GM12878 (cell line): Measurements from ENCODE around the gene TMEM25. TPM values are rescaled to one million over a fixed set of nuclear protein-coding genes. Genes with fewer than 3 reads are reported as not detected.

Source experiments
- ATAC-seq: fragments of 200-7000 bp; cut with Tn5 transposase; 3 replicates; pipeline ENCODE4 v1.9.1; 2020; ENCODE audit warnings: mild to moderate bottlenecking, moderate library complexity
- BruUV-seq: library from RNA; stranded (reverse); fragments of 400-500 nt; replicated peaks from 2 replicates; lab custom pipeline; 2021; lab: Mats Ljungman, UMichigan
- CTCF ChIA-PET: fragments of 300-600 bp; sonication (Branson Sonifier 250); formaldehyde crosslinking; extraction: SDS; loops from one replicate; lab custom pipeline; 2021; ENCODE audit warnings: inconsistent platforms; lab: Yijun Ruan, JAX
- POLR2A ChIA-PET: fragments of 350-600 bp; formaldehyde crosslinking; extraction: SDS; loops from one replicate; lab custom pipeline; 2021; ENCODE audit warnings: inconsistent platforms; lab: Charles Lee
- RAD21 ChIA-PET: fragments of 300-600 bp; sonication (Branson Sonifier 250); formaldehyde crosslinking; loops from one replicate; lab custom pipeline; 2023; ENCODE audit warnings: antibody characterized with exemption; ENCODE audit not compliant: unreplicated experiment; lab: Charles Lee
- SMC1A ChIA-PET: fragments of 300-600 bp; sonication (Branson Sonifier 250); formaldehyde crosslinking; loops from one replicate; lab custom pipeline; 2023; ENCODE audit not compliant: unreplicated experiment, uncharacterized antibody; lab: Charles Lee
- DNase-seq: peaks from one replicate; pipeline ENCODE4 v3.0.0-alpha.2; 2011; ENCODE audit warnings: low read depth, low spot score
- FAIRE-seq: peaks from 3 replicates; lab custom pipeline; 2011; peaks lifted over from hg19 to GRCh38; lab: Jason Lieb, UNC
- H2AFZ ChIP-seq: 2 replicates; pipeline ENCODE4 v1.6.0; 2011; ENCODE audit warnings: low read depth, low read length, control low read depth; ENCODE audit not compliant: control insufficient read depth
- H3K27ac ChIP-seq: 2 replicates; pipeline ENCODE4 v1.5.1; 2011; ENCODE audit warnings: control low read depth; ENCODE audit not compliant: control insufficient read depth, insufficient read depth
- H3K27me3 ChIP-seq, 2 experiments: replicated peaks in 1 of 2; 2 replicates each; pipeline versions ENCODE4 v1.6.0 to v1.6.1; 2011; ENCODE audit warnings: low read length in 1 of 2; ENCODE audit not compliant: control insufficient read depth in 2 of 2, insufficient read depth in 2 of 2
- H3K36me3 ChIP-seq, 2 experiments: 2 replicates each; pipeline ENCODE4 v1.5.1; 2011; ENCODE audit warnings: low read length in 1 of 2; ENCODE audit not compliant: control insufficient read depth in 2 of 2, insufficient read depth in 2 of 2
- H3K4me1 ChIP-seq: 2 replicates; pipeline ENCODE4 v1.6.1; 2011; ENCODE audit warnings: mild to moderate bottlenecking, low read length, moderate library complexity, mixed read lengths; ENCODE audit not compliant: control insufficient read depth, insufficient read depth
- H3K4me2 ChIP-seq: 2 replicates; pipeline ENCODE4 v1.6.0; 2011; ENCODE audit warnings: control low read depth; ENCODE audit not compliant: control insufficient read depth, insufficient read depth
- H3K4me3 ChIP-seq: fragments of 200-600 bp; sonication (generic); 2 replicates; pipeline ENCODE4 v1.5.1; 2016
- H3K79me2 ChIP-seq: 2 replicates; pipeline ENCODE4 v1.6.0; 2011; ENCODE audit warnings: low read length; ENCODE audit not compliant: control insufficient read depth, insufficient read depth
- H3K9ac ChIP-seq: 2 replicates; pipeline ENCODE4 v1.8.0; 2011; ENCODE audit warnings: low read length, control low read depth, mixed read lengths; ENCODE audit not compliant: control insufficient read depth, insufficient read depth
- H3K9me3 ChIP-seq: replicated peaks from 3 replicates; pipeline ENCODE4 v1.5.1; 2011; ENCODE audit warnings: mild to moderate bottlenecking, low read length; ENCODE audit not compliant: control insufficient read depth, insufficient read depth
- H4K20me1 ChIP-seq: 2 replicates; pipeline ENCODE4 v1.6.0; 2011; ENCODE audit not compliant: control insufficient read depth, insufficient read depth
- JUNB ChIP-seq: IDR thresholded peaks from 2 replicates; pipeline ENCODE4 v1.6.1; 2016; ENCODE audit warnings: antibody characterized with exemption, mild to moderate bottlenecking
- KDM1A ChIP-seq: fragments of 200-600 bp; sonication (generic); IDR thresholded peaks from 2 replicates; pipeline ENCODE4 v1.6.1; 2016; ENCODE audit warnings: borderline replicate concordance
- RAD21 ChIP-seq: IDR thresholded peaks from 2 replicates; pipeline ENCODE4 v1.6.1; 2011; ENCODE audit warnings: mild to moderate bottlenecking, low read depth, low read length, moderate library complexity; ENCODE audit not compliant: insufficient read depth
- RBBP5 ChIP-seq: fragments of 200-600 bp; sonication (generic); conservative IDR thresholded peaks from 2 replicates; pipeline ENCODE4 v1.6.1; 2016
- SIX5 ChIP-seq: IDR thresholded peaks from 2 replicates; pipeline ENCODE4 v1.6.1; 2011; ENCODE audit warnings: mild to moderate bottlenecking, low read depth, low read length, moderate library complexity; ENCODE audit not compliant: severe bottlenecking
- TCF7 ChIP-seq: IDR thresholded peaks from 2 replicates; pipeline ENCODE4 v1.6.1; 2014; ENCODE audit warnings: antibody characterized with exemption, borderline replicate concordance
- ZNF24 ChIP-seq: fragments of 450-650 bp; IDR thresholded peaks from 2 replicates; pipeline ENCODE4 v1.6.1; 2017; ENCODE audit warnings: antibody characterized with exemption, mild to moderate bottlenecking
- WGBS: methylation state at CpG from one replicate; pipeline ENCODE4 v1.1.6; 2016; ENCODE audit warnings: low lambda C conversion rate; ENCODE audit not compliant: insufficient replicate concordance, insufficient coverage; ENCODE audit errors: missing lambda C conversion rate; 5-methylcytosine and 5-hydroxymethylcytosine counted together
- in situ Hi-C: fragments of 300-500 bp; cut with MboI; formaldehyde crosslinking; loops from 9 replicates; pipeline ENCODE4 v1.14.3; 2018; ENCODE audit warnings: mixed read lengths
- intact Hi-C: fragments of 100-400 bp; cut with micrococcal nuclease; formaldehyde crosslinking; loops from one replicate; pipeline ENCODE4 v1.14.2; 2022; ENCODE audit not compliant: unreplicated experiment
- polyA plus RNA-seq, 11 experiments: library from polyadenylated mRNA; depleted of rRNA in 4 of 11; unstranded in 6 of 11; stranded (reverse) in 5 of 11; fragments of >200 nt; fragmentation: Nextera tagmentation in 4 of 11; fragmentation: Illumina TruSeq in 1 of 11; extraction: Ambion mirVana in 4 of 11; extraction: Trizol in 1 of 11; gene quantifications; 1 replicate in 1 of 11; 2 replicates in 10 of 11; pipeline versions ENCODE4 v1.2.1 to v1.2.3, GENCODE V29; 2011 to 2016; ENCODE audit warnings: inconsistent platforms in 2 of 11, missing spikeins in 2 of 11, low read depth in 1 of 11
- total RNA-seq, 4 experiments: library from RNA; depleted of rRNA in 3 of 4; stranded (reverse); fragments of >200 nt in 3 of 4; fragmentation: Illumina TruSeq in 1 of 4; extraction: Trizol in 1 of 4; gene quantifications; 2 replicates each; pipeline versions ENCODE4 v1.2.1 to v1.2.3, GENCODE V29; 2013 to 2021
- TF ChIP-seq, protein P1 (sequence below): fragments of 450-650 bp; IDR thresholded peaks from 2 replicates; pipeline ENCODE4 v1.6.1; 2017; ENCODE audit warnings: mild to moderate bottlenecking, moderate library complexity
- TF ChIP-seq, protein P2 (sequence below): fragments of 450-650 bp; IDR thresholded peaks from 2 replicates; pipeline ENCODE4 v1.6.1; 2017; ENCODE audit warnings: low read depth, mild to moderate bottlenecking, moderate library complexity

TMEM25 gene
- total and polyA plus RNA-seq, 10 of the 15 experiments (the other 5 are each of a cell fraction or from before 2014, with no cell fraction given), result 1.4 to 13.9 (median 7.8) TPM

DNA sequence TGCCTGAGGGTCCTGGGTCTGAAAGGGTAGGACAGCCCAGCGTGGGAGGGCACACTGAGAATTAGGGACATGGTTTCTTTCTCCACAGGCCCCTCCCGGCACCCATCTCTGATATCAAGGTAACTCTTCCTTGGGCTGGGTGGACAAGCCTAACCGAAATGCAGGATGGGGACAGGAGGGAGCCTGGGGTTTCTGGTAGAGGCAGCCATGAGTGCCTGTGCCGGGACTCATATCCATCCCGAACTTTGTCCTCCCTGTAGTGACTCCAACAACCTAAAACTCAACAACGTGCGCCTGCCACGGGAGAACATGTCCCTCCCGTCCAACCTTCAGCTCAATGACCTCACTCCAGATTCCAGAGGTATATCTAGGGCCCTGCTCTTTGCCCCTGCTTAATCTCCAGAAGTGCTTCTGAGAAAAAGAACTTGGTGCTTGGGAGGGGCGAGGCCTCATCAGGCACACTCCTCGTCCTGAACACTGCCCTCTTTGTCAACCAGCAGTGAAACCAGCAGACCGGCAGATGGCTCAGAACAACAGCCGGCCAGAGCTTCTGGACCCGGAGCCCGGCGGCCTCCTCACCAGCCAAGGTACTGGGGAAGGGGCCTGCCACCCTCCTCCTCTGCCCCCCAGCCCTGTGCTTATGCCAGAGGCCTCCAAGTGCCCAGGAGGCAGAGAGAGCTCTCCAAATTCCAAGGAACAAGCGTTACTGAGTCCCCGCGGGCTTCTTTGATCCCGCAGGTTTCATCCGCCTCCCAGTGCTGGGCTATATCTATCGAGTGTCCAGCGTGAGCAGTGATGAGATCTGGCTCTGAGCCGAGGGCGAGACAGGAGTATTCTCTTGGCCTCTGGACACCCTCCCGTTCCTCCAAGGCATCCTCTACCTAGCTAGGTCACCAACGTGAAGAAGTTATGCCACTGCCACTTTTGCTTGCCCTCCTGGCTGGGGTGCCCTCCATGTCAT lies 3.1 kb downstream of the TMEM25 start (continued):
- TF ChIP-seq, protein P1, sequence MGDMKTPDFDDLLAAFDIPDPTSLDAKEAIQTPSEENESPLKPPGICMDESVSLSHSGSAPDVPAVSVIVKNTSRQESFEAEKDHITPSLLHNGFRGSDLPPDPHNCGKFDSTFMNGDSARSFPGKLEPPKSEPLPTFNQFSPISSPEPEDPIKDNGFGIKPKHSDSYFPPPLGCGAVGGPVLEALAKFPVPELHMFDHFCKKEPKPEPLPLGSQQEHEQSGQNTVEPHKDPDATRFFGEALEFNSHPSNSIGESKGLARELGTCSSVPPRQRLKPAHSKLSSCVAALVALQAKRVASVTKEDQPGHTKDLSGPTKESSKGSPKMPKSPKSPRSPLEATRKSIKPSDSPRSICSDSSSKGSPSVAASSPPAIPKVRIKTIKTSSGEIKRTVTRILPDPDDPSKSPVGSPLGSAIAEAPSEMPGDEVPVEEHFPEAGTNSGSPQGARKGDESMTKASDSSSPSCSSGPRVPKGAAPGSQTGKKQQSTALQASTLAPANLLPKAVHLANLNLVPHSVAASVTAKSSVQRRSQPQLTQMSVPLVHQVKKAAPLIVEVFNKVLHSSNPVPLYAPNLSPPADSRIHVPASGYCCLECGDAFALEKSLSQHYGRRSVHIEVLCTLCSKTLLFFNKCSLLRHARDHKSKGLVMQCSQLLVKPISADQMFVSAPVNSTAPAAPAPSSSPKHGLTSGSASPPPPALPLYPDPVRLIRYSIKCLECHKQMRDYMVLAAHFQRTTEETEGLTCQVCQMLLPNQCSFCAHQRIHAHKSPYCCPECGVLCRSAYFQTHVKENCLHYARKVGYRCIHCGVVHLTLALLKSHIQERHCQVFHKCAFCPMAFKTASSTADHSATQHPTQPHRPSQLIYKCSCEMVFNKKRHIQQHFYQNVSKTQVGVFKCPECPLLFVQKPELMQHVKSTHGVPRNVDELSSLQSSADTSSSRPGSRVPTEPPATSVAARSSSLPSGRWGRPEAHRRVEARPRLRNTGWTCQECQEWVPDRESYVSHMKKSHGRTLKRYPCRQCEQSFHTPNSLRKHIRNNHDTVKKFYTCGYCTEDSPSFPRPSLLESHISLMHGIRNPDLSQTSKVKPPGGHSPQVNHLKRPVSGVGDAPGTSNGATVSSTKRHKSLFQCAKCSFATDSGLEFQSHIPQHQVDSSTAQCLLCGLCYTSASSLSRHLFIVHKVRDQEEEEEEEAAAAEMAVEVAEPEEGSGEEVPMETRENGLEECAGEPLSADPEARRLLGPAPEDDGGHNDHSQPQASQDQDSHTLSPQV, result no peak

DNA sequence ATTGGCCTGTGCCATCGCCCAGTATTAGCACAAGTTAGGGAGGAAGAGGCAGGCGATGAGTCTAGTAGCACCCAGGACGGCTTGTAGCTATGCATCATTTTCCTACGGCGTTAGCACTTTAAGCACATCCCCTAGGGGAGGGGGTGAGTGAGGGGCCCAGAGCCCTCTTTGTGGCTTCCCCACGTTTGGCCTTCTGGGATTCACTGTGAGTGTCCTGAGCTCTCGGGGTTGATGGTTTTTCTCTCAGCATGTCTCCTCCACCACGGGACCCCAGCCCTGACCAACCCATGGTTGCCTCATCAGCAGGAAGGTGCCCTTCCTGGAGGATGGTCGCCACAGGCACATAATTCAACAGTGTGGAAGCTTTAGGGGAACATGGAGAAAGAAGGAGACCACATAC lies 4.3 kb downstream of the TMEM25 start:
- H3K36me3 ChIP-seq, result no peaks in the 10 kb centered on the region
- H2AFZ ChIP-seq, result no peak overlapping the region
- H3K27ac ChIP-seq, result no peak overlapping the region
- SMC1A ChIA-PET, result no interaction called here
- ATAC-seq (no peak), FAIRE-seq (no peak), DNase-seq (no peak)
- no peaks in the 10 kb centered on the region for H3K79me2 ChIP-seq
- POLR2A ChIA-PET, result no interaction called here
- no peak overlapping the region for H3K4me3 ChIP-seq
- BruUV-seq, result no TSS peak
- WGBS, result 55% methylated on average over 9 of the region's 9 CpGs
- in situ Hi-C loops (no loop called here), intact Hi-C loops (no loop called here)
- no peaks in the 10 kb centered on the region; the same call in 1 of the 2 replicates for H4K20me1 ChIP-seq
- H3K4me2 ChIP-seq, result no peak overlapping the region
- RAD21 ChIA-PET, result no interaction called here
- CTCF ChIA-PET, result no interaction called here
- no peaks in the 10 kb centered on the region for H3K4me1 ChIP-seq
- H3K9ac ChIP-seq, result no peak overlapping the region
- H3K9me3 ChIP-seq, result no peaks in the 10 kb centered on the region
- TF ChIP-seq TCF7, result no peak
- TF ChIP-seq KDM1A, result no peak
- no peak for TF ChIP-seq SIX5
- TF ChIP-seq JUNB, result no peak
- TF ChIP-seq RBBP5, result no peak
- TF ChIP-seq RAD21, result no peak
- no peak for TF ChIP-seq ZNF24
- TF ChIP-seq, protein P2, sequence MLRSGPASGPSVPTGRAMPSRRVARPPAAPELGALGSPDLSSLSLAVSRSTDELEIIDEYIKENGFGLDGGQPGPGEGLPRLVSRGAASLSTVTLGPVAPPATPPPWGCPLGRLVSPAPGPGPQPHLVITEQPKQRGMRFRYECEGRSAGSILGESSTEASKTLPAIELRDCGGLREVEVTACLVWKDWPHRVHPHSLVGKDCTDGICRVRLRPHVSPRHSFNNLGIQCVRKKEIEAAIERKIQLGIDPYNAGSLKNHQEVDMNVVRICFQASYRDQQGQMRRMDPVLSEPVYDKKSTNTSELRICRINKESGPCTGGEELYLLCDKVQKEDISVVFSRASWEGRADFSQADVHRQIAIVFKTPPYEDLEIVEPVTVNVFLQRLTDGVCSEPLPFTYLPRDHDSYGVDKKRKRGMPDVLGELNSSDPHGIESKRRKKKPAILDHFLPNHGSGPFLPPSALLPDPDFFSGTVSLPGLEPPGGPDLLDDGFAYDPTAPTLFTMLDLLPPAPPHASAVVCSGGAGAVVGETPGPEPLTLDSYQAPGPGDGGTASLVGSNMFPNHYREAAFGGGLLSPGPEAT, result no peak
- TF ChIP-seq, all 136 proteins: peak for 0
- H3K27me3 ChIP-seq, result no peaks in the 10 kb centered on the region
